ENCODE results near the gene SYCN.

SYCN gene

GRCh38 chr19:39171479-39172465 is 32.3 kb downstream of the SYCN start:
- DNase-seq (ENCODE audit: low read depth in 2 of 2) = no peak

- DNase-seq (ENCODE audit: low read depth in 2 of 2) = no peak
Observed at GRCh38 chr19:39170386-39171231, 33.5 kb downstream of the SYCN start.

GRCh38 chr19:39169143-39169810 is 34.8 kb downstream of the SYCN start:
- DNase-seq (ENCODE audit: low read depth in 2 of 2) = no peak

GRCh38 chr19:39168258-39169142 is 35.6 kb downstream of the SYCN start:
- DNase-seq (ENCODE audit: low read depth in 2 of 2) = no peak

GRCh38 chr19:39167461-39168257 is 36.4 kb downstream of the SYCN start:
- DNase-seq (ENCODE audit: low read depth in 2 of 2) = no peak

- DNase-seq (ENCODE audit: low read depth in 2 of 2) = no peak
Observed at GRCh38 chr19:39166571-39167391, 37.3 kb downstream of the SYCN start.

- DNase-seq (ENCODE audit: low read depth in 2 of 2) = no peak
Observed at GRCh38 chr19:39165857-39166256, 38.2 kb downstream of the SYCN start.

- DNase-seq (ENCODE audit: low read depth in 2 of 2) = no peak
Observed at GRCh38 chr19:39164289-39164688, 39.8 kb downstream of the SYCN start.

- DNase-seq (ENCODE audit: low read depth in 2 of 2) = no peak
Observed at GRCh38 chr19:39163621-39164020, 40.4 kb downstream of the SYCN start.

GRCh38 chr19:39162441-39163043 is 41.5 kb downstream of the SYCN start:
- DNase-seq (ENCODE audit: low read depth in 2 of 2) = no peak

- DNase-seq (ENCODE audit: low read depth in 2 of 2) = no peak
Observed at GRCh38 chr19:39160889-39161672, 43.0 kb downstream of the SYCN start.

GRCh38 chr19:39160523-39160861 is 43.6 kb downstream of the SYCN start:
- no peak for DNase-seq (ENCODE audit: low read depth in 2 of 2)

- no peak for DNase-seq (ENCODE audit: low read depth in 2 of 2)
Observed at GRCh38 chr19:39158646-39159260, 45.3 kb downstream of the SYCN start.

GRCh38 chr19:39157997-39158389 is 46.1 kb downstream of the SYCN start:
- DNase-seq (ENCODE audit: low read depth in 2 of 2) = no peak

- DNase-seq (ENCODE audit: low read depth in 2 of 2) = no peak
Observed at GRCh38 chr19:39157275-39157996, 46.6 kb downstream of the SYCN start.

- DNase-seq (ENCODE audit: low read depth in 2 of 2) = no peak
Observed at GRCh38 chr19:39156326-39157230, 47.5 kb downstream of the SYCN start.

Data from stimulated activated CD8-positive, alpha-beta memory T cell treated with anti-CD3 and anti-CD28 coated beads, Interleukin-7, amount 100 ng/mL, for 4 hours (primary cell).